ENCODE results near the gene MTHFR. TPM values are rescaled to one million over a fixed set of nuclear protein-coding genes. Genes with fewer than 3 reads are reported as not detected.

Gene MTHFR
- polyA plus RNA-seq, 1 donor: 17.1 TPM

GRCh38 chr1:11833497-11833896, 27.7 kb upstream of the MTHFR start:
- peaks cover 82% of the 10 kb centered on the region for H3K36me3 ChIP-seq (ENCODE audit: control insufficient read depth, insufficient read depth, low read length)
- no CpG with 5 or more reads among the region's 8 CpGs for WGBS (ENCODE audit: insufficient coverage, low lambda C conversion rate)
- no peaks in the 10 kb centered on the region for H3K27me3 ChIP-seq (ENCODE audit: control insufficient read depth, insufficient read depth, low read length)

GRCh38 chr1:11831945-11832725, 26.4 kb upstream of the MTHFR start:
- no peaks in the 10 kb centered on the region for H3K4me1 ChIP-seq (ENCODE audit: control insufficient read depth, insufficient read depth, low read length)
- no peak overlapping the region for H3K4me3 ChIP-seq (ENCODE audit: low read length)
- peaks cover 79% of the 10 kb centered on the region for H3K36me3 ChIP-seq (ENCODE audit: control insufficient read depth, insufficient read depth, low read length)
- WGBS (ENCODE audit: insufficient coverage, low lambda C conversion rate): no CpG with 5 or more reads among the region's 9 CpGs
- H3K27me3 ChIP-seq (ENCODE audit: control insufficient read depth, insufficient read depth, low read length): no peaks in the 10 kb centered on the region
- H3K27ac ChIP-seq (ENCODE audit: low read length): no peak overlapping the region
- DNase-seq: no peak
- H3K9me3 ChIP-seq (ENCODE audit: control insufficient read depth, low read depth, low read length): no peaks in the 10 kb centered on the region

More at GRCh38 chr1:11833497-11833896, 27.7 kb upstream of the MTHFR start:
- DNase-seq: no peak
- Histone ChIP-seq H3K4me1 (ENCODE audit: control insufficient read depth, insufficient read depth, low read length) (no peaks in the 10 kb centered on the region), H3K9me3 (ENCODE audit: control insufficient read depth, low read depth, low read length) (no peaks in the 10 kb centered on the region), H3K4me3 (ENCODE audit: low read length) (no peak overlapping the region), H3K27ac (ENCODE audit: low read length) (no peak overlapping the region)

GRCh38 chr1:11828511-11828910, 22.7 kb upstream of the MTHFR start:
- H3K27ac ChIP-seq (ENCODE audit: low read length): no peak overlapping the region
- no peaks in the 10 kb centered on the region for H3K4me1 ChIP-seq (ENCODE audit: control insufficient read depth, insufficient read depth, low read length)
- WGBS (ENCODE audit: insufficient coverage, low lambda C conversion rate): no CpG with 5 or more reads among the region's 19 CpGs
- no peaks in the 10 kb centered on the region for H3K27me3 ChIP-seq (ENCODE audit: control insufficient read depth, insufficient read depth, low read length)
- DNase-seq: no peak
- no peak overlapping the region for H3K4me3 ChIP-seq (ENCODE audit: low read length)
- peaks cover 78% of the 10 kb centered on the region for H3K36me3 ChIP-seq (ENCODE audit: control insufficient read depth, insufficient read depth, low read length)
- H3K9me3 ChIP-seq (ENCODE audit: control insufficient read depth, low read depth, low read length): no peaks in the 10 kb centered on the region

DNA sequence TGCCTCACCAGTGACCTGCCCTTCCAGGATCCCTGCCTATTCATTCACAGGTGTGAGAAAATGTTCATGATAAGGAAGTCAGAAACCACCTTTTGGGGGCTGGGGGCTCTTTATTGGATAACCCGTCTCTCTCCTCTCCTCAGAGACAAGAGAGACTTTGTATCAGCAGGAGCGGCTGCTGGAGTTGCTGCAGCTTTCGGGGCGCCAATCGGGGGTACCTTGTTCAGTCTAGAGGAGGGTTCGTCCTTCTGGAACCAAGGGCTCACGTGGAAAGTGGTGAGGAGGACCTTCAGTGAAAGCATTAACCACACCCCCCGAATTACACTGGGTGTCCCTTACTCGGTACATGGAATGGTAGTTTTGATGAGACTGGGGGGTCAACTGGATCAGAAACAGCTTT, 21.2 kb upstream of the MTHFR start:
- Histone ChIP-seq H3K4me3 (ENCODE audit: low read length) (no peak overlapping the region), H3K36me3 (ENCODE audit: control insufficient read depth, insufficient read depth, low read length) (peaks cover 75% of the 10 kb centered on the region), H3K4me1 (ENCODE audit: control insufficient read depth, insufficient read depth, low read length) (no peaks in the 10 kb centered on the region), H3K27ac (ENCODE audit: low read length) (no peak overlapping the region), H3K27me3 (ENCODE audit: control insufficient read depth, insufficient read depth, low read length) (no peaks in the 10 kb centered on the region), H3K9me3 (ENCODE audit: control insufficient read depth, low read depth, low read length) (no peaks in the 10 kb centered on the region)
- WGBS (ENCODE audit: insufficient coverage, low lambda C conversion rate): no CpG with 5 or more reads among the region's 9 CpGs
- no peak for DNase-seq

DNA sequence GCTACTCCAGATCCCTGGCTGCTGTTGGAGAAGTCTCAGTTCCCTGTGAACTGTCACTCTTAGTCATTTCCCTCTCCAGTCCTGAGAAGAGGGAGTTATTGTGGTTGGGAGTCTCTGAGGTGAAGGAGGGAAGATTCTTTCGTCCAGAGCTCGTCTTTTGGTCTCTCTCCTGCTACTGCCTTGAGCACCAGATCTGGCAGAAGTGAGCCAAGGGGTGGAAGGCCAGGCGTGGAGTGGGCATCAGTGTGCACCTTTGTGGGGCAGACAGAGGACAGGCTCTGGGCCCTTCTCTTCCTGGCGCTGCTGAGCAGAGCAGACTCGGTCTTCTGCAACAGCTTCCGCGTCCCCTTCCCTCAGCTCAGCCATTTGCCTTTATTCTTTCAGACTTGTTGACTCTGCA, 19.4 kb upstream of the MTHFR start:
- Histone ChIP-seq H3K9me3 (ENCODE audit: control insufficient read depth, low read depth, low read length) (no peaks in the 10 kb centered on the region), H3K36me3 (ENCODE audit: control insufficient read depth, insufficient read depth, low read length) (peaks cover 75% of the 10 kb centered on the region)
- WGBS (ENCODE audit: insufficient coverage, low lambda C conversion rate): no CpG with 5 or more reads among the region's 7 CpGs

DNA sequence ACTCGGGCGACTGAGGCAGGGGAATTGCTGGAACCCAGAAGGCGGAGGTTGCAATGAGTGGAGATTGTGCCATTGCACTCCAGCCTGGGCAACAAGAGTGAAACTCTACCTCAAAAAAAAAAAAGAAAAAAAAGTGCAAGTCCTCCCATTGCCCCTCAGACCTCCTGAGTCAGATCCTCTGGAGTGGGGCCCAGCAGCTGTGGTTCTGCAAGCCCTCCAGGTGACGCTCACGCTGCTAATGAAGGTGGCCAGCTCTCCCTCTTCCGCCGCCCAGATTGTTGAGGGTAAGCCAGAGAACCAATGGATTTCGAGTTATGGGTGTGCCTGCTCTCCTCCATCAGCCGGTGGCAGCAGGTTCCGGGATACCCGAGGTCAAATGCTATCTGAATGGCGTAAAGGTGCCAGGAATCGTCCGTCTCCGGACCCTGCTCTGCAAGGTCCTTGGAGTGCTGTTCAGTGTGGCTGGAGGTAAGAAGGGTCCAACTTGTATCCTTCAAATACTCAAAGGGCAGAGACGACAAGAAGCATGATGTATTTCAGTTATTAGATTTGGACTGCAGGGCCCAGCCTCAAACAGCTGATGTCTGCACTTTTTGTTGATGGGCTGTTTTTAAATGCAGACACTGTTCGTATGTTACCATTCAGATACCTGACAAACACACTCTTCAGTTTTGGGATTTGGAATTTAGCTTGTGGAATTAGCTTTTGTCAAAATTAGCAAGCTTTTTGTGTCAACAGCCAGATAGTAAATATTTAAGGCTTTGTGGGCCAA, 17.8 kb upstream of the MTHFR start:
- Histone ChIP-seq H3K36me3 (ENCODE audit: control insufficient read depth, insufficient read depth, low read length) (peaks cover 71% of the 10 kb centered on the region), H3K27me3 (ENCODE audit: control insufficient read depth, insufficient read depth, low read length) (no peaks in the 10 kb centered on the region), H3K27ac (ENCODE audit: low read length) (no peak overlapping the region), H3K4me1 (ENCODE audit: control insufficient read depth, insufficient read depth, low read length) (no peaks in the 10 kb centered on the region), H3K4me3 (ENCODE audit: low read length) (no peak overlapping the region), H3K9me3 (ENCODE audit: control insufficient read depth, low read depth, low read length) (no peaks in the 10 kb centered on the region)
- no peak for DNase-seq
- WGBS (ENCODE audit: insufficient coverage, low lambda C conversion rate): 100% methylated on average over 2 of the region's 17 CpGs

More for the DNA sequence above, 19.4 kb upstream of the MTHFR start:
- Histone ChIP-seq H3K27me3 (ENCODE audit: control insufficient read depth, insufficient read depth, low read length) (no peaks in the 10 kb centered on the region), H3K4me3 (ENCODE audit: low read length) (no peak overlapping the region), H3K4me1 (ENCODE audit: control insufficient read depth, insufficient read depth, low read length) (no peaks in the 10 kb centered on the region), H3K27ac (ENCODE audit: low read length) (no peak overlapping the region)
- no peak for DNase-seq

- no CpG with 5 or more reads among the region's 3 CpGs for WGBS (ENCODE audit: insufficient coverage, low lambda C conversion rate)
- H3K36me3 ChIP-seq (ENCODE audit: control insufficient read depth, insufficient read depth, low read length): peaks cover 69% of the 10 kb centered on the region
- no peaks in the 10 kb centered on the region for H3K9me3 ChIP-seq (ENCODE audit: control insufficient read depth, low read depth, low read length)
- no peak for DNase-seq
- H3K4me3 ChIP-seq (ENCODE audit: low read length): no peak overlapping the region
- H3K4me1 ChIP-seq (ENCODE audit: control insufficient read depth, insufficient read depth, low read length): no peaks in the 10 kb centered on the region
- no peak overlapping the region for H3K27ac ChIP-seq (ENCODE audit: low read length)
- H3K27me3 ChIP-seq (ENCODE audit: control insufficient read depth, insufficient read depth, low read length): no peaks in the 10 kb centered on the region
These were observed 16.3 kb upstream of the MTHFR start for GRCh38 chr1:11822091-11822490.

- no peak overlapping the region for H3K4me3 ChIP-seq (ENCODE audit: low read length)
- peaks cover 48% of the 10 kb centered on the region for H3K36me3 ChIP-seq (ENCODE audit: control insufficient read depth, insufficient read depth, low read length)
- H3K27ac ChIP-seq (ENCODE audit: low read length): no peak overlapping the region
- no peaks in the 10 kb centered on the region for H3K9me3 ChIP-seq (ENCODE audit: control insufficient read depth, low read depth, low read length)
- no peak for DNase-seq
- no peaks in the 10 kb centered on the region for H3K27me3 ChIP-seq (ENCODE audit: control insufficient read depth, insufficient read depth, low read length)
- WGBS (ENCODE audit: insufficient coverage, low lambda C conversion rate): 100% methylated on average over 2 of the region's 12 CpGs
- no peaks in the 10 kb centered on the region for H3K4me1 ChIP-seq (ENCODE audit: control insufficient read depth, insufficient read depth, low read length)
These were observed 11.4 kb upstream of the MTHFR start for GRCh38 chr1:11817192-11817591.

GRCh38 chr1:11813021-11813420, 7.3 kb upstream of the MTHFR start:
- DNase-seq: no peak
- H3K27ac ChIP-seq (ENCODE audit: low read length): no peak overlapping the region
- H3K27me3 ChIP-seq (ENCODE audit: control insufficient read depth, insufficient read depth, low read length): no peaks in the 10 kb centered on the region
- H3K9me3 ChIP-seq (ENCODE audit: control insufficient read depth, low read depth, low read length): no peaks in the 10 kb centered on the region
- H3K36me3 ChIP-seq (ENCODE audit: control insufficient read depth, insufficient read depth, low read length): peaks cover 57% of the 10 kb centered on the region
- WGBS (ENCODE audit: insufficient coverage, low lambda C conversion rate): no CpG with 5 or more reads among the region's 5 CpGs
- no peak overlapping the region for H3K4me3 ChIP-seq (ENCODE audit: low read length)
- peaks cover 1% of the 10 kb centered on the region for H3K4me1 ChIP-seq (ENCODE audit: control insufficient read depth, insufficient read depth, low read length)

DNA sequence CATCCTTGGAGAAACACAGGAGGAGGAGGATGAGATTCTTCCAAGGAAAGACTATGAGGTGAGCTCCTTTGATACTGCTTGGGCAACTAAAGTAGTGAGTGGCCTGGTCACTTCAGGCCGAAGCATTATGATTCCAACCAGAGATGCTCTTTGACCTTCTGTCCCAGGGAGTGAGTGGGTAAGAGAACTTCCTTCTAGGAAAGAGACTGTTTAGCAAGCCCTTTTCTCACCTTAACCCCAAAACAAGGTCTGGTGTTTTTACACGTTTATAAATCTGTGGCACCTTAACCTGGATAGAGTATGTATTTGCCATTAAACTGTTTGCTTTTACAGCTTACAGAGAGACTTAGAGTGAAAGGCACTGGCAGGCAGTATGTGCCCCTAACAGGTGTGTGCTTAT, 1.4 kb upstream of the MTHFR start:
- peaks cover 41% of the 10 kb centered on the region for H3K4me1 ChIP-seq (ENCODE audit: control insufficient read depth, insufficient read depth, low read length)
- H3K4me3 ChIP-seq (ENCODE audit: low read length): peak overlapping the region; percentile 83
- peaks cover 26% of the 10 kb centered on the region for H3K36me3 ChIP-seq (ENCODE audit: control insufficient read depth, insufficient read depth, low read length)
- H3K27ac ChIP-seq (ENCODE audit: low read length): peak overlapping the region; percentile 97
- peak in 1 of 2 donors; percentile 50 for DNase-seq
- 20% methylated on average over 1 of the region's 2 CpGs for WGBS (ENCODE audit: insufficient coverage, low lambda C conversion rate)
- H3K27me3 ChIP-seq (ENCODE audit: control insufficient read depth, insufficient read depth, low read length): no peaks in the 10 kb centered on the region
- H3K9me3 ChIP-seq (ENCODE audit: control insufficient read depth, low read depth, low read length): no peaks in the 10 kb centered on the region

All from large intestine (tissue), 3 donors.